Caco-2 (cell line): ENCODE data around the gene CCNDBP1. TPM values are rescaled to one million over a fixed set of nuclear protein-coding genes. Genes with fewer than 3 reads are reported as not detected.
"Not testable (repeated sequence)": the region's sequence is repeated elsewhere in the genome, so short reads cannot be mapped to it uniquely, and the experiment has no call there.

Source experiments
- BruUV-seq: library from RNA; stranded (reverse); fragments of 400-500 nt; replicated peaks from 2 replicates; lab custom pipeline; 2021; lab: Mats Ljungman, UMichigan
- CTCF ChIA-PET: fragments of 300-600 bp; sonication (Branson Sonifier 250); formaldehyde crosslinking; loops from one replicate; lab custom pipeline; 2022; ENCODE audit warnings: antibody characterized with exemption; lab: Charles Lee
- POLR2A ChIA-PET: fragments of 300-600 bp; sonication (Branson Sonifier 250); formaldehyde crosslinking; loops from one replicate; lab custom pipeline; 2022; ENCODE audit warnings: antibody characterized with exemption; lab: Charles Lee
- DNase-seq, 2 experiments: peaks; one replicate each; pipeline versions ENCODE4 v3.0.0 to v3.0.0-alpha.2; 2020 to 2022
- H3K27me3 ChIP-seq: replicated peaks from 2 replicates; pipeline ENCODE4 v1.6.0; 2011; ENCODE audit warnings: low read length; ENCODE audit not compliant: control insufficient read depth, insufficient read depth
- H3K36me3 ChIP-seq: 2 replicates; pipeline ENCODE4 v1.5.1; 2011; ENCODE audit warnings: low read length; ENCODE audit not compliant: control insufficient read depth, insufficient read depth
- H3K4me1 ChIP-seq: fragments of 250-450 bp; sonication (Bioruptor Pico); 2 replicates; pipeline ENCODE4 v1.5.1; 2020; ENCODE audit warnings: mild to moderate bottlenecking
- H3K4me3 ChIP-seq: 2 replicates; pipeline ENCODE4 v1.5.1; 2011; ENCODE audit warnings: low read depth, mild to moderate bottlenecking, control low read depth, low read length
- H3K9me3 ChIP-seq: fragments of 250-450 bp; sonication (Bioruptor Pico); 2 replicates; pipeline ENCODE4 v1.5.1; 2020; ENCODE audit warnings: mild to moderate bottlenecking, moderate library complexity
- H3K27ac Mint-ChIP-seq: one replicate; pipeline ENCODE4 v1.8.0; 2022; ENCODE audit warnings: mixed read lengths; ENCODE audit not compliant: unreplicated experiment
- H3K27me3 Mint-ChIP-seq: one replicate; pipeline ENCODE4 v1.8.0; 2022; ENCODE audit warnings: mixed read lengths; ENCODE audit not compliant: insufficient read depth, unreplicated experiment
- H3K36me3 Mint-ChIP-seq: one replicate; pipeline ENCODE4 v1.8.0; 2022; ENCODE audit warnings: mild to moderate bottlenecking, mixed read lengths; ENCODE audit not compliant: insufficient read depth, unreplicated experiment
- H3K4me1 Mint-ChIP-seq: one replicate; pipeline ENCODE4 v1.8.0; 2022; ENCODE audit warnings: low read depth, mixed read lengths; ENCODE audit not compliant: unreplicated experiment
- H3K4me3 Mint-ChIP-seq: one replicate; pipeline ENCODE4 v1.8.0; 2022; ENCODE audit warnings: mild to moderate bottlenecking, moderate library complexity, mixed read lengths; ENCODE audit not compliant: unreplicated experiment
- H3K9me3 Mint-ChIP-seq: one replicate; pipeline ENCODE4 v1.8.0; 2022; ENCODE audit warnings: mixed read lengths; ENCODE audit not compliant: unreplicated experiment
- CTCF ChIP-seq, 2 experiments: fragments of 200-600 bp in 1 of 2; IDR thresholded peaks; 1 replicate in 1 of 2; 2 replicates in 1 of 2; pipeline versions ENCODE4 v1.5.1 to v1.8.0; 2011 to 2022; ENCODE audit warnings: antibody characterized with exemption in 1 of 2, control low read depth in 1 of 2, inconsistent platforms in 1 of 2, low read depth in 1 of 2, low read length in 1 of 2, mild to moderate bottlenecking in 1 of 2, moderate library complexity in 1 of 2; ENCODE audit not compliant: insufficient read depth in 1 of 2, severe bottlenecking in 1 of 2, unreplicated experiment in 1 of 2
- intact Hi-C: fragments of 100-400 bp; cut with micrococcal nuclease; formaldehyde crosslinking; loops from one replicate; pipeline ENCODE4 v1.10.0; 2022; ENCODE audit not compliant: unreplicated experiment
- total RNA-seq: library from RNA; stranded (reverse); gene quantifications from 2 replicates; pipeline ENCODE4 v1.2.3, GENCODE V29; 2022

CCNDBP1 gene
- total RNA-seq, 1 experiment from 2014 or later: 21.7 TPM

DNA sequence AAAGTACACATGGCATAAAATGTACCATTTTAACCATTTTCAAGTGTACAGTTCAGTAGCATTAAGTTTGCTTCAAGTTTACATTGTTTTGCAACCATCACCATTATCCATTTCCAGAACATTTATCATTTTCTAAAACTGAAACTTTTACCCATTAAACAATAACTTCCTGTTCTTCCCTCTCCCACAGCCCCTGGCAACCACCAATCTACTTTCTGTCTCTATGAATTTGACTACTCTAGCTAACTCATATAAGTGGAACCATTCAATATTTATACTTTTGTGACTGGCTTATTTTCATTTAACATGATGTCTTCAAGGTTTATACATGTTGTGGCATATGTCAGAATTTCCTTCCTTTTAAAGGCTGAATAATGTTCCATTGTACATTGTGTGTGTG lies 31.9 kb upstream of the CCNDBP1 start:
- Histone ChIP-seq H3K36me3 (no peaks in the 10 kb centered on the region), H3K4me3 (no peak overlapping the region), H3K4me1 (peaks cover 8% of the 10 kb centered on the region), H3K9me3 (no peaks in the 10 kb centered on the region), H3K27me3 (no peaks in the 10 kb centered on the region)
- CTCF ChIA-PET: no interaction called here
- POLR2A ChIA-PET: no interaction called here
- Mint-ChIP-seq H3K27ac (no peak overlapping the region), H3K4me3 (no peak overlapping the region), H3K9me3 (no peaks in the 10 kb centered on the region), H3K4me1 (no peaks in the 10 kb centered on the region), H3K27me3 (no peaks in the 10 kb centered on the region), H3K36me3 (peaks cover 9% of the 10 kb centered on the region)
- BruUV-seq: no TSS peak
- no peak for DNase-seq
- intact Hi-C loops: no loop called here
- no peak for TF ChIP-seq CTCF (IDR thresholded peaks at IDR 0.05; ENCODE audit: insufficient read depth in 1 of 2, low read depth in 1 of 2, low read length in 1 of 2, severe bottlenecking in 1 of 2, unreplicated experiment in 1 of 2)

DNA sequence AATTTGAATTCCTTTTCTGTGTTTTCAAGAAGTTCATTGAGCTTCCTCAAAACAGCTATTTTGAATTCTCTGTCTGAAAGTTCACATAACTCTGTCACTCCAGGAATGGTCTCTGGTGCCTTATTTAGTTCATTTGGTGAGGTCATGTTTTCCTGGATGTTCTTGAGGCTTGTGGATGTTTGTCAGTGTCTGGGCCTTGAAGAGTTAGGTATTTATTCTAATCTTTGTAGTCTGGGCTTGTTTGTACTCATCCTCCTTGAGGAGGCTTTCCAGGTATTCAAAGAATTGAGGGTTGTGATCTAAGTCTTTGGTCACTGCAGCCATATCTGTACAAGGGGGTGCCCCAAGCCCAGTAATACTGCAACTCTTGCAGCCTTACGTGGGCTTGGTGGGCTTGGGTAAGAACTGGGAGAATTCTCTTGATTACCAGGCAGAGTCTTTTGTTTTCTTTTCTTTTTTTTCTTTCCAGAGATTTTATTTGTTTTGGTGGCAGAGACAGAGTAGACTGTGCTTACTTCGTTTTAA lies 19.3 kb upstream of the CCNDBP1 start:
- no peak for DNase-seq
- intact Hi-C loops: no loop called here
- POLR2A ChIA-PET: no interaction called here
- no peaks in the 10 kb centered on the region; the same call in 1 of the 2 replicates for H3K36me3 ChIP-seq
- peaks cover 37% of the 10 kb centered on the region for H3K36me3 Mint-ChIP-seq
- peaks cover 16% of the 10 kb centered on the region for H3K4me1 ChIP-seq
- no peak for TF ChIP-seq CTCF (IDR thresholded peaks at IDR 0.05; ENCODE audit: insufficient read depth in 1 of 2, low read depth in 1 of 2, low read length in 1 of 2, severe bottlenecking in 1 of 2, unreplicated experiment in 1 of 2)
- no peaks in the 10 kb centered on the region for H3K9me3 ChIP-seq
- BruUV-seq: no TSS peak
- peak overlapping the region; percentile 35 for H3K27ac Mint-ChIP-seq
- CTCF ChIA-PET: no interaction called here
- H3K27me3 ChIP-seq: no peaks in the 10 kb centered on the region
- H3K9me3 Mint-ChIP-seq: no peaks in the 10 kb centered on the region
- H3K4me3 Mint-ChIP-seq: no peak overlapping the region
- peaks cover 7% of the 10 kb centered on the region for H3K4me1 Mint-ChIP-seq
- no peaks in the 10 kb centered on the region for H3K27me3 Mint-ChIP-seq
- no peak overlapping the region for H3K4me3 ChIP-seq

DNA sequence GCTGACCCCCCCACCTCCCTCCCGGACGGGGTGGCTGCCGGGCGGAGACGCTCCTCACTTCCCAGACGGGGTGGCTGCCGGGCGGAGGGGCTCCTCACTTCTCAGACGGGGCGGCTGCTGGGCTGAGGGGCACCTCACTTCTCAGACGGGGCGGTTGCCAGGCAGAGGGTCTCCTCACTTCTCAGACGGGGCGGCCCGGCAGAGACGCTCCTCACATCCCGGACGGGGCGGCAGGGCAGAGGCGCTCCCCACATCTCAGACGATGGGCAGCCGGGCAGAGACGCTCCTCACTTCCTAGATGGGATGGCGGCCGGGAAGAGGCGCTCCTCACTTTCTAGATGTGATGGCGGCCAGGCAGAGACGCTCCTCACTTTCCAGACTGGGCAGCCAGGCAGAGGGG lies 17.9 kb upstream of the CCNDBP1 start:
- H3K27me3 ChIP-seq, intact Hi-C loops, H3K9me3 Mint-ChIP-seq, H3K4me3 Mint-ChIP-seq, DNase-seq, H3K27me3 Mint-ChIP-seq, H3K4me1 Mint-ChIP-seq, H3K9me3 ChIP-seq, CTCF ChIA-PET, POLR2A ChIA-PET, BruUV-seq, H3K36me3 ChIP-seq, H3K4me3 ChIP-seq, H3K27ac Mint-ChIP-seq: not testable (repeated sequence)
- H3K4me1 ChIP-seq: peaks cover 16% of the 10 kb centered on the region
- H3K36me3 Mint-ChIP-seq: peaks cover 44% of the 10 kb centered on the region
